Activated T-cell treated with anti-CD3 and anti-CD28 coated beads, Interleukin-2, amount 50 U/mL, for 1 hour (primary cell): Measurements from ENCODE around the gene DNAJA4.
A peak's percentile ranks its signal among the peaks of the same experiment; 100 is the strongest.

Experiments used
- DNase-seq: peaks from one replicate; pipeline ENCODE4 v3.0.0-alpha.2; 2020

Gene DNAJA4

GRCh38 chr15:78264304-78265136, at the start of gene DNAJA4:
Gene DNAJA4 (plus strand): TSS chr15:78264562. CDS start chr15:78264764, 202 bp downstream.
- DNase-seq: peak; percentile 69

GRCh38 chr15:78216276-78217104, 47.9 kb upstream of the DNAJA4 start:
- no peak for DNase-seq

GRCh38 chr15:78220713-78221112, 43.6 kb upstream of the DNAJA4 start:
- no peak for DNase-seq

GRCh38 chr15:78222745-78223395, 41.5 kb upstream of the DNAJA4 start:
- no peak for DNase-seq

GRCh38 chr15:78223396-78224022, 40.9 kb upstream of the DNAJA4 start:
- DNase-seq: no peak

- DNase-seq: no peak
Observed at GRCh38 chr15:78224023-78224411, 40.3 kb upstream of the DNAJA4 start.

- no peak for DNase-seq
Observed at GRCh38 chr15:78225783-78226541, 38.4 kb upstream of the DNAJA4 start.

GRCh38 chr15:78228356-78228996, 35.9 kb upstream of the DNAJA4 start:
- DNase-seq: no peak

GRCh38 chr15:78229431-78230406, 34.6 kb upstream of the DNAJA4 start:
- DNase-seq: no peak

GRCh38 chr15:78232951-78233350, 31.4 kb upstream of the DNAJA4 start:
- DNase-seq: no peak

GRCh38 chr15:78233496-78233895, 30.9 kb upstream of the DNAJA4 start:
- DNase-seq: no peak

- no peak for DNase-seq
Observed at GRCh38 chr15:78234515-78235040, 29.8 kb upstream of the DNAJA4 start, which contains the start of gene ACSBG1. Gene ACSBG1 (minus strand): TSS chr15:78234565. CDS start chr15:78234501, 64 bp downstream.

- DNase-seq: no peak
Observed at GRCh38 chr15:78236491-78236890, 27.9 kb upstream of the DNAJA4 start.

GRCh38 chr15:78237146-78237545, 27.2 kb upstream of the DNAJA4 start:
- no peak for DNase-seq

- no peak for DNase-seq
Observed at GRCh38 chr15:78239811-78240210, 24.6 kb upstream of the DNAJA4 start.

- peak; percentile 84 for DNase-seq
Observed at GRCh38 chr15:78241017-78241416, 23.3 kb upstream of the DNAJA4 start.

GRCh38 chr15:78242128-78242527, 22.2 kb upstream of the DNAJA4 start:
- no peak for DNase-seq

GRCh38 chr15:78243058-78243457, 21.3 kb upstream of the DNAJA4 start:
- no peak for DNase-seq

- no peak for DNase-seq
Observed at GRCh38 chr15:78243491-78243941, 20.8 kb upstream of the DNAJA4 start.

- no peak for DNase-seq
Observed at GRCh38 chr15:78244101-78244500, 20.3 kb upstream of the DNAJA4 start.
